Spleen (tissue), 11 donors: Measurements from ENCODE around the gene NFIA. TPM values are rescaled to one million over a fixed set of nuclear protein-coding genes. Genes with fewer than 3 reads are reported as not detected.

Source experiments
- DNase-seq: peaks from one replicate; pipeline ENCODE4 v3.0.0-alpha.2; 2020
- H3K27ac ChIP-seq, 8 donors: fragments of 200-600 bp; sonication (generic) in 7 of 8; 1 replicate in 4 of 8; 2 replicates in 4 of 8; pipeline versions ENCODE4 v1.5.0 to v1.8.0; 2016 to 2021; ENCODE audit warnings: inconsistent platforms in 4 of 8, mild to moderate bottlenecking in 4 of 8, moderate library complexity in 1 of 8
- H3K27me3 ChIP-seq, 7 donors: fragments of 200-600 bp; sonication (generic) in 6 of 7; replicated peaks in 1 of 7; 1 replicate in 4 of 7; 2 replicates in 3 of 7; pipeline versions ENCODE4 v1.5.0 to v1.8.0; 2016 to 2021; ENCODE audit warnings: inconsistent platforms in 3 of 7, mild to moderate bottlenecking in 1 of 7
- H3K36me3 ChIP-seq, 6 donors: fragments of 200-600 bp; sonication (generic) in 5 of 6; 1 replicate in 4 of 6; 2 replicates in 2 of 6; pipeline versions ENCODE4 v1.5.0 to v1.8.0; 2016 to 2021; ENCODE audit warnings: inconsistent platforms in 2 of 6
- H3K4me1 ChIP-seq, 6 donors: fragments of 200-600 bp; sonication (generic) in 5 of 6; 1 replicate in 3 of 6; 2 replicates in 3 of 6; pipeline versions ENCODE4 v1.5.0 to v1.8.0; 2016 to 2021; ENCODE audit warnings: inconsistent platforms in 3 of 6
- H3K4me3 ChIP-seq, 8 donors: fragments of 200-600 bp; sonication (generic) in 7 of 8; 1 replicate in 4 of 8; 2 replicates in 4 of 8; pipeline versions ENCODE4 v1.5.0 to v1.8.0; 2016 to 2021; ENCODE audit warnings: inconsistent platforms in 4 of 8, mild to moderate bottlenecking in 4 of 8, moderate library complexity in 2 of 8
- H3K9me3 ChIP-seq, 8 donors: fragments of 200-600 bp; sonication (generic) in 7 of 8; 1 replicate in 4 of 8; 2 replicates in 4 of 8; pipeline versions ENCODE4 v1.5.0 to v1.8.0; 2016 to 2021; ENCODE audit warnings: inconsistent platforms in 4 of 8
- CTCF ChIP-seq, 11 experiments: fragments of 200-600 bp in 7 of 11; fragments of 450-650 bp in 4 of 11; sonication (generic) in 4 of 11; IDR thresholded peaks in 8 of 11; conservative IDR thresholded peaks in 3 of 11; 1 replicate in 7 of 11; 2 replicates in 4 of 11; pipeline versions ENCODE4 v1.4.0 to v1.8.0; 2016 to 2021; ENCODE audit warnings: antibody characterized with exemption in 11 of 11, inconsistent platforms in 4 of 11, mild to moderate bottlenecking in 1 of 11
- POLR2A ChIP-seq, 3 donors: fragments of 450-650 bp; IDR thresholded peaks; one replicate each; pipeline ENCODE4 v1.5.1; 2017; ENCODE audit warnings: antibody characterized with exemption in 3 of 3, mild to moderate bottlenecking in 1 of 3
- POLR2AphosphoS5 ChIP-seq, 3 donors: sonication (generic); formaldehyde crosslinking; IDR thresholded peaks; one replicate each; pipeline ENCODE4 v1.5.1; 2017; ENCODE audit warnings: antibody characterized with exemption in 3 of 3
- WGBS, 5 donors: extraction: QIAGEN DNeasy Blood & Tissue Kit in 3 of 5; methylation state at CpG; one replicate each; pipeline versions ENCODE4 v1.1.5 to v1.1.7; 2013 to 2018; 5-methylcytosine and 5-hydroxymethylcytosine counted together
- intact Hi-C: fragments of 100-400 bp; cut with DNase I; formaldehyde crosslinking; loops from one replicate; pipeline ENCODE4 v1.15.0; 2023; ENCODE audit warnings: low total_unique reads
- polyA plus RNA-seq, 3 donors: library from polyadenylated mRNA; stranded (reverse); fragments of 200-250 nt; gene quantifications; one replicate each; pipeline ENCODE4 v1.2.1, GENCODE V29; 2013
- total RNA-seq, 7 donors: library from RNA; depleted of rRNA in 3 of 7; stranded (reverse); fragments of >200 nt in 3 of 7; fragmentation: NEBNext Ultra II Directional in 4 of 7; extraction: Animal tissue kit (Norgen Biotek cat#: 25700) in 4 of 7; gene quantifications; one replicate each; pipeline versions ENCODE4 v1.1.0 to v1.2.1, GENCODE V29; 2016 to 2021
- donor health status: healthy with polysubstance abuse.
- donor health status: DM: no; HTN: no; CAD: no; lungs with moderate emphysema.
- donor health status: DM: no; HTN: no; CAD: no.
- donor health status: Bipolar disorder and iron deficiency.
- donor health status: healthy.
- donor health status: DM: no; HTN: no; CAD: no.
- donor health status: DM: yes; HTN: yes; CAD: no.

The NFIA gene
- total and polyA plus RNA-seq, 10 donors: 3.1 to 76.8 (median 35.5) TPM

- H3K9me3 ChIP-seq: no peaks in the 10 kb centered on the region
- H3K4me1 ChIP-seq: peaks cover 6 to 46% (median 21%) of the 10 kb centered on the region in 6 donors
- 75 to 98% (median 82%) methylated on average over 9 of the region's 9 CpGs for WGBS, 5 donors
- H3K36me3 ChIP-seq: no peaks in the 10 kb centered on the region
- H3K27me3 ChIP-seq: no peaks in the 10 kb centered on the region
- no peak overlapping the region for H3K4me3 ChIP-seq
- DNase-seq: no peak
- TF ChIP-seq POLR2A (IDR thresholded peaks at IDR 0.05) (no peak), CTCF (IDR thresholded peaks at IDR 0.05 in 8 of 11, conservative IDR thresholded peaks at IDR 0.05 in 3 of 11) (no peak), POLR2AphosphoS5 (IDR thresholded peaks at IDR 0.05) (no peak)
- no peak overlapping the region for H3K27ac ChIP-seq
- intact Hi-C loops: no loop called here
Observed at GRCh38 chr1:61448914-61449313, 366.6 kb downstream of the NFIA start.

- Histone ChIP-seq H3K36me3 (no peaks in the 10 kb centered on the region), H3K4me3 (no peak overlapping the region), H3K4me1 (peaks cover 6 to 47% (median 22%) of the 10 kb centered on the region in 6 donors), H3K27ac (no peak overlapping the region), H3K27me3 (no peaks in the 10 kb centered on the region), H3K9me3 (no peaks in the 10 kb centered on the region)
- DNase-seq: no peak
- TF ChIP-seq CTCF (IDR thresholded peaks at IDR 0.05 in 8 of 11, conservative IDR thresholded peaks at IDR 0.05 in 3 of 11) (no peak), POLR2AphosphoS5 (IDR thresholded peaks at IDR 0.05) (no peak), POLR2A (IDR thresholded peaks at IDR 0.05) (no peak)
- WGBS, 5 donors: 95 to 98% (median 97%) methylated on average over 5 of the region's 5 CpGs
- intact Hi-C loops: no loop called here
Observed at GRCh38 chr1:61449410-61449809, 367.0 kb downstream of the NFIA start.

- WGBS, 5 donors: 33 to 49% (median 45%) methylated on average over 4 of the region's 4 CpGs
- Histone ChIP-seq H3K27ac (peak overlapping the region in 5 of 8 donors; percentile 8 to 44 (median 25)), H3K27me3 (no peaks in the 10 kb centered on the region), H3K4me3 (no peak overlapping the region), H3K9me3 (no peaks in the 10 kb centered on the region), H3K4me1 (peaks cover 6 to 41% (median 22%) of the 10 kb centered on the region in 6 donors), H3K36me3 (peaks cover 0 to 5% (median 0%) of the 10 kb centered on the region in 6 donors)
- TF ChIP-seq CTCF (IDR thresholded peaks at IDR 0.05 in 8 of 11, conservative IDR thresholded peaks at IDR 0.05 in 3 of 11) (no peak), POLR2A (IDR thresholded peaks at IDR 0.05) (no peak), POLR2AphosphoS5 (IDR thresholded peaks at IDR 0.05) (peak in 1 of 3 donors; percentile 16)
- no peak for DNase-seq
- intact Hi-C loops: loop anchor here (5.0 to 10.0 kb wide), 3 partner anchors 398 to 1473 kb away; no protein-coding TSS in a partner anchor
Observed at GRCh38 chr1:61450454-61450853, 368.1 kb downstream of the NFIA start.

- Histone ChIP-seq H3K9me3 (no peaks in the 10 kb centered on the region), H3K27me3 (no peaks in the 10 kb centered on the region), H3K27ac (peak overlapping the region in 5 of 8 donors; percentile 8 to 44 (median 33)), H3K36me3 (peaks cover 0 to 10% (median 0%) of the 10 kb centered on the region in 6 donors), H3K4me3 (no peak overlapping the region), H3K4me1 (peaks cover 6 to 41% (median 22%) of the 10 kb centered on the region in 6 donors)
- intact Hi-C loops: loop anchor here (5.0 to 10.0 kb wide), 3 partner anchors 399 to 1474 kb away; no protein-coding TSS in a partner anchor
- TF ChIP-seq POLR2AphosphoS5 (IDR thresholded peaks at IDR 0.05) (no peak), POLR2A (IDR thresholded peaks at IDR 0.05) (no peak), CTCF (IDR thresholded peaks at IDR 0.05 in 8 of 11, conservative IDR thresholded peaks at IDR 0.05 in 3 of 11) (no peak)
- no peak for DNase-seq
- 56 to 69% (median 57%) methylated on average over 14 of the region's 14 CpGs for WGBS, 5 donors
Observed at GRCh38 chr1:61450872-61451571, 368.7 kb downstream of the NFIA start.
